Measurements from ENCODE around the gene KCNMA1.
"Not testable (repeated sequence)": the region's sequence is repeated elsewhere in the genome, so short reads cannot be mapped to it uniquely, and the experiment has no call there.

Gene KCNMA1

GRCh38 chr10:77603534-77603927 lies 34.1 kb downstream of the KCNMA1 start:
- peak in 1 of 5 experiments; percentile 11 for DNase-seq

- no peak for DNase-seq
Measured at GRCh38 chr10:77602913-77603533, 34.6 kb downstream of the KCNMA1 start.

GRCh38 chr10:77602231-77602912 lies 35.2 kb downstream of the KCNMA1 start:
- no peak for DNase-seq

DNA sequence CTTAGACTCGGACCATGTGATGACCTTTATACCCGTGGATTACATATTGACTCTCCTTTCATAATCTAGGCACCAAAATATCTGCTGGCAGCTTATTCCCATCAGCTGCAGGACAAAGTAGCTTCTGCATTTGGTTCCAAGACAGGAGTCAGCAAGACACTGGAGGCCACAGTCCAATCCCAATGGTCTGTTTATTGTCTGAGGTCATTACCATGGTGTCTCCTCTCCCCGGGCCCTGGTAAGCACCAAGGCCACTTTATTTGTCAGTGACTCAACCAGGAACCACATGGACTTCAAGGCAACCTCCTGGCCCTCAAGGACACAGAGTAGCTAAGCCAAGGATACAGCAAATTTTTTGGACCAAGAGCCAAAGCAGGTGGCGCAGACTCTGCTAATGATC lies 36.1 kb downstream of the KCNMA1 start:
- DNase-seq = no peak

GRCh38 chr10:77600640-77601039 lies 37.0 kb downstream of the KCNMA1 start:
- DNase-seq = no peak

DNA sequence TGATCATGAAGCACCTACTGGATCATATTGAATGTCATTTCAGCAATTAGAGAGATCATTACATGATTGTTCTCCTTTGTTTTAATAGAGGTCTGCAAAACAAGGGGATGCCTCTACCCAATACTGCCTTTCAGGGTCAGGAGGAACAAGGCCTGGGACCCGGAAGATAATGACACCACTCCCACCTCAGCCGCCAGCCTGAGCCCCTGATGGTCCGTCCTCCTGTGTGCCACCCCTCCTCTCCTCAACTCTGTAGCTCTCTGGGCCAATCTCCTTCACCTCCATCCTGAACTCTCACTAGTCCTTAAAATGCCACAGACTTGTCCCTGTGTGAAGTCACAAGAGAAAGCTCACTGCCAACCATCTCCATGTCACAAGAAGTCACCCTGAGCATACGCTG lies 38.0 kb downstream of the KCNMA1 start:
- DNase-seq = no peak

DNA sequence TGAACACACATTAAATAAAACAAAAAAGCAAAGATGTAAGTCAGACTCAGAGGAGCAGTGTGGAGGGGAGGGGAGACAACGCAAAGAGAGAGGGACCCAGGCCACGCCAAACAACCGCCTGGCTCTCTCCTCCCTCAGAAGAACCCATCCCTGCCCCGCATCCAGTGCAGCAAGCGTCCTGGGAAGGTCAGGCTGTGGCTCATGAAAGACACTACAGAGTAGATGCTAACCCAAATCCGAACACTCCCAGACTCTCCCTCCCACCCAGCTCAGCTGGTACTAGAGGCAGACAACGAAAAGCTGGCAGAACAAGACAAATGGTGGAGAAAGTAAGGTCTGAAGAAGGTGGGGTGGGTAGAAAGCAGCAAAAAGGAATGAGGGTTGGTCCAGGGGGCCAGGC lies 39.0 kb downstream of the KCNMA1 start:
- DNase-seq = no peak

DNA sequence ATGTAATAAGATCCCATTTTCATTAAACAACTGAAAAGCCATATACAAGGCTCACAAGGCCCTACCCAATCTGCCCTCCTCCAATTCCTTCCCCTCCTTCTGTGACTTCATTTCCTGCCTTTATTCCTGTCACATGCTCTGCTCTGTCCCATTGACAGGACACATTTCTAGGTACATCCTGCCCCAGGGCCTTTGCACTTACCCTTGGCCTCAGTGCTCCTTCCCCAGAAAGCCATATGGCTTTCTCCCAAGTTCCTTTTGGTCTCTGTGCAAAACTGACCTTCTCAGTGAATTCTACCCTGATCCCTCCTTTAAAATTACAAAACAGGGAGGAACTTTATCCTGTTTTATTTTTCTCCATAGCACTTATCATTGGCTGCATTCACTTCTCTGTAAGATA lies 40.0 kb downstream of the KCNMA1 start:
- no peak for DNase-seq

- no peak for DNase-seq
Measured at GRCh38 chr10:77594471-77594783, 43.2 kb downstream of the KCNMA1 start.

GRCh38 chr10:77593771-77594470 lies 43.7 kb downstream of the KCNMA1 start:
- DNase-seq = no peak

- no peak for DNase-seq
Measured at GRCh38 chr10:77592946-77593636, 44.5 kb downstream of the KCNMA1 start.

GRCh38 chr10:77592510-77592909 lies 45.1 kb downstream of the KCNMA1 start:
- DNase-seq = no peak

DNA sequence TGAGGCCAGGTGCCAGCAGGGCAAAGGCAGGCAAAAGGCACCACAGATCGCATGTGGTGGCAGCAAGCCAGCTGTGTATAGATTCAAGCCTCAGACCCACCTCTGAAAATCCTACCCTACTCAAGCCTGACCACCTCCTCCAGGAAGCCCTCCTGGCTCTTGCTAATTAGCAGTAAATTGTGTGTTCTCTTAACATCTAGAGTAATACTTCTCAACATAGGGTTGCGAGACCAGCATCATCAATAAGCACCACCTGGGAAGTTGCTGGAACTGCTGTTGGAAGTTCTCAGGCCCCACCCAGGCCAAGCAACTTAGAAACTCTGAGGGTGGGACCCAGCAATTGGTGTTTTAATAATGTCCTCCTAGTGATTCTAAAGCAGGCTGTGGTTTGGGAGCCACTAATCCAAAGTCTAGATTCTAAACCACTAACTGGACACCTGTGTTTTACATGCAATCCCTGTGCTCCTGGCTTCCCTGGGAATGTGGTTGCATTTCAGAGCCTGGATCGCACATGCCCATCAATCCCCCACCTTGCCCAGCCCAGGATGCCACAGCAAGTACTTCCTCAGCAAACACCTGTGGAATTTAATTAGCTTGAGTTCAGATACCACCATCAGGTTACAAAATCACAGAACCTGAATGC lies 46.2 kb downstream of the KCNMA1 start:
- DNase-seq = no peak

DNA sequence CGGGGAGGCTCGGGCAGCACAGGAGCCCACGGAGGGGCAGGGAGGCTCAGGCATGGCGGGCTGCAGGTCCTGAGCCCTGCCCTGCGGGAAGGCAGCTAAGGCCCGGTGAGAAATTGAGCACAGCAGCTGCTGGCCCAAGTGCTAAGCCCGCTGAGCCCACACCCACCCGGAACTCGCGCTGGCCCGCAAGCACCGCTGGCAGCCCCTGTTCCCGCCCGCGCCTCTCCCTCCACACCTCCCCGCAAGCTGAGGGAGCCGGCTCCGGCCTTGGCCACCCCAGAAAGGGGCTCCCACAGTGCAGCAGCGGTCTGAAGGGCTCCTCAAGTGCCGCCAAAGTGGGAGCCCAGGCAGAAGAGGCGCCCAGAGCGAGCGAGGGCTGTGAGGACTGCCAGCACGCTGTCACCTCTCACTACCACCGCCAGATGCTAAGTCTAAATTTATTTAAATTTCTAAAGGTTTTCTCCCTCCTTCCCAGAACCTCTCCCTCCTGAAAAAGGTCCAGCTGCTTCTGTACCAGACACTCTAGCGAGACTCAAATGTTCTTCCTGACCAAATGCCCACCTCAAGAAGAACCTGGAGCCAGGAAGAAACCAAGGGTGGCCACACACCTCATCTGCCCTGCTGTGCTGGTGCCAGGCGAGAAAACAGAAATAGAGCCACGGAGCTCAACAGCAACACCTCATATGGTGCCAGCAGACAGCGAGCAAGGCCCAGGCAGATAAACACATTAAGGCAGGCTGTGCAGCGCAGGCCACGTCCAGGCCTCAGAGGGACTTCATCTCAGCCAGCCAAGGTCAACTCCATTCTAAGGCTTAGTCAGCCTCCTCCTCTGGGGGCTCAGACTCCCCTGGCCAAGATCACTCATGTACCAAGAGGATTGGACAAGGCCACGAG lies 47.0 kb downstream of the KCNMA1 start:
- no peak for DNase-seq

GRCh38 chr10:77589703-77590102 lies 47.9 kb downstream of the KCNMA1 start:
- DNase-seq = not testable (repeated sequence)

GRCh38 chr10:77588886-77589285 lies 48.7 kb downstream of the KCNMA1 start:
- DNase-seq = no peak

GRCh38 chr10:77587416-77587790 lies 50.2 kb downstream of the KCNMA1 start:
- no peak for DNase-seq

DNA sequence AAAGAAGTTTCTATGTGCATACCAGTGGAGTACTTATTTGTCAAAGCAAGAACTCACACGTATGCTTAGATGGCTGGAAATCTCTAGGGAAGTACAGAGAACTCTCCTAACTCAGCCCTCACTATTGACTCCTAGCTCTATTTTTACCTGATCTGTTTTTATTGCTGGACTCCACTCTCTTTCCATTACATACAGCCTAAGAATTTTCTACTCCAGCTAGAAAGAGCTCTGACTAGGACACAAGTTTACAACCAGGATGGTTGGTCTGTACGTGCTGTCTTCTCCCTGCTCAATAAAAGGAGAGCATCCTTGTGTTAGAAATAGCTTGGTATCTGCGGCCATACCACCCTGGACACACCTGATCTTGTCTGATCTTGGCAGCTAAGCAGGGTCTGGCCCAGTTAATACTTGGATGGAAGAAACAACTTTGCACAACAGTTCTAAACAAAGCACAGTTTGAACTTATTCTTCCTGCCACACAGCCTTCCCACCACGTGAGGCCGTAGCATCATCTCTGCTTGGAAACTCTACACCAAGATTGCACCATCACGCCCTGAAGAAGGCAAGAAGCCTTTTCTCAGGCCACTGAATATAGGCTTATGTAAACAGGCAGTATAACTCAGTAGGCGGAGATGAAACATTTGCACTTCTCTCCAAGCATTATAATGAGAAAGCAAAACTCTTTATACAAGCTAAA lies 50.7 kb downstream of the KCNMA1 start:
- DNase-seq = no peak

- DNase-seq = no peak
Measured at GRCh38 chr10:77584938-77585337, 52.7 kb downstream of the KCNMA1 start.

GRCh38 chr10:77583527-77583926 lies 54.1 kb downstream of the KCNMA1 start:
- DNase-seq = peak in 1 of 5 experiments; percentile 9

DNA sequence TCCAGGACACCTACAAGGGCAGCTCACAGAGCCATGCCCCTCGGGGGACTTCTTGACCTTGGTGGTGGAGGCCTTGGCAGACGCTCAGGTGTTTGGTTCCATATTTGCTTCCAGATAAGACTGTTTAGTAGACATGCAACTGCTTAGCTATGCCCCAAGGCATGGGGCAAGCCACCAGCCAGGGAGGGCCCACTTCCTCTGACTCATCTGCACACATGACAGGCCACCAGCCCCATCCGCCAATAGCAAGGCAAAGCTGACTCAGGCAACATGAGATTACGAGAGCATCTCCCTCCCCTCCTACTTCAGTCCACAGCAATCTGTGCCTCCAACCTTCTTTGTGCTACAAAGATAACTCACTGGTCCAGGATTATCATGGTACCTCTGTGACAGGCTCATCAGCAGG lies 54.9 kb downstream of the KCNMA1 start:
- DNase-seq = peak in 1 of 5 experiments; percentile 38

Data from T-helper 2 cell (primary cell).